Endothelial cell of umbilical vein (primary cell): ENCODE measurements around the gene DRC7. TPM values are rescaled to one million over a fixed set of nuclear protein-coding genes. Genes with fewer than 3 reads are reported as not detected.

ENCODE experiments used
- BruUV-seq: library from RNA; stranded (reverse); fragments of 400-500 nt; replicated peaks from 2 replicates; lab custom pipeline; 2021; lab: Mats Ljungman, UMichigan
- CTCF ChIA-PET: fragments of 300-600, 350-600 bp; sonication (Branson Sonifier 250); formaldehyde crosslinking; loops from one replicate; lab custom pipeline; 2021; ENCODE audit warnings: antibody characterized with exemption, inconsistent platforms; lab: Charles Lee
- POLR2A ChIA-PET: fragments of 300-600, 350-600 bp; sonication (Branson Sonifier 250); formaldehyde crosslinking; loops from one replicate; lab custom pipeline; 2021; ENCODE audit warnings: antibody characterized with exemption, inconsistent platforms; lab: Charles Lee
- DNase-seq: peaks from one replicate; pipeline ENCODE4 v3.0.0-alpha.2; 2011; ENCODE audit warnings: low read depth, low spot score
- FAIRE-seq: peaks from 2 replicates; lab custom pipeline; 2011; peaks lifted over from hg19 to GRCh38; lab: Jason Lieb, UNC
- H2AFZ ChIP-seq: 2 replicates; pipeline ENCODE4 v1.6.0; 2012; ENCODE audit warnings: low read depth, low read length, control low read depth, inconsistent platforms
- H3K27ac ChIP-seq: 2 replicates; pipeline ENCODE4 v1.5.1; 2011; ENCODE audit warnings: low read depth, mild to moderate bottlenecking, control low read depth, low read length, moderate library complexity; ENCODE audit not compliant: insufficient read depth
- H3K27me3 ChIP-seq, 2 experiments: 2 replicates each; pipeline versions ENCODE4 v1.6.0 to v1.6.1; 2011; ENCODE audit warnings: low read length in 2 of 2, mixed read lengths in 1 of 2; ENCODE audit not compliant: control insufficient read depth in 2 of 2, insufficient read depth in 2 of 2
- H3K36me3 ChIP-seq, 2 experiments: 2 replicates in 1 of 2; 3 replicates in 1 of 2; pipeline ENCODE4 v1.5.1; 2011; ENCODE audit warnings: low read length in 2 of 2, mild to moderate bottlenecking in 1 of 2, moderate library complexity in 1 of 2; ENCODE audit not compliant: control insufficient read depth in 2 of 2, insufficient read depth in 2 of 2; ENCODE audit errors: extremely low read depth in 1 of 2
- H3K4me1 ChIP-seq: 3 replicates; pipeline ENCODE4 v1.5.1; 2011; ENCODE audit warnings: mild to moderate bottlenecking, low read length; ENCODE audit not compliant: control insufficient read depth, insufficient read depth; ENCODE audit errors: extremely low read depth
- H3K4me2 ChIP-seq: 2 replicates; pipeline ENCODE4 v1.6.1; 2011; ENCODE audit warnings: low read length, control low read depth, mixed read lengths; ENCODE audit not compliant: insufficient read depth
- H3K4me3 ChIP-seq, 3 experiments: fragments of 200-600 bp in 1 of 3; sonication (generic), shearing (Covaris generic) in 1 of 3; replicated peaks in 1 of 3; 2 replicates each; pipeline ENCODE4 v1.5.1; 2011 to 2016; ENCODE audit warnings: control low read depth in 3 of 3, low read length in 3 of 3, mild to moderate bottlenecking in 2 of 3, inconsistent platforms in 1 of 3, low read depth in 1 of 3, moderate library complexity in 1 of 3; ENCODE audit not compliant: insufficient read depth in 1 of 3
- H3K79me2 ChIP-seq: 2 replicates; pipeline ENCODE4 v1.6.0; 2012; ENCODE audit warnings: low read length, inconsistent platforms; ENCODE audit not compliant: control insufficient read depth, insufficient read depth
- H3K9ac ChIP-seq: replicated peaks from 2 replicates; pipeline ENCODE3; 2011; ENCODE audit warnings: low read length, control low read depth; ENCODE audit not compliant: insufficient read depth; ENCODE audit errors: extremely low read depth
- H3K9me1 ChIP-seq: replicated peaks from 3 replicates; pipeline ENCODE4 v1.6.0; 2011; ENCODE audit warnings: mild to moderate bottlenecking, low read length; ENCODE audit not compliant: control insufficient read depth, insufficient read depth; ENCODE audit errors: extremely low read depth
- H3K9me3 ChIP-seq: replicated peaks from 2 replicates; pipeline ENCODE4 v1.5.1; 2012; ENCODE audit warnings: low read length, inconsistent platforms; ENCODE audit not compliant: control insufficient read depth, insufficient read depth
- H4K20me1 ChIP-seq: replicated peaks from 2 replicates; pipeline ENCODE3; 2011; ENCODE audit warnings: mild to moderate bottlenecking, low read length; ENCODE audit not compliant: control insufficient read depth, insufficient read depth; ENCODE audit errors: extremely low read depth
- EZH2 ChIP-seq: IDR thresholded peaks from 2 replicates; pipeline ENCODE4 v1.6.1; 2012; ENCODE audit warnings: borderline replicate concordance, low read depth, mild to moderate bottlenecking, moderate library complexity, low read length, inconsistent platforms; ENCODE audit not compliant: severe bottlenecking
- FOS ChIP-seq: IDR thresholded peaks from 2 replicates; pipeline ENCODE4 v1.6.1; 2011; ENCODE audit warnings: mild to moderate bottlenecking, low read length, moderate library complexity, borderline replicate concordance; ENCODE audit not compliant: insufficient read depth
- GATA2 ChIP-seq: IDR thresholded peaks from 2 replicates; pipeline ENCODE4 v1.7.0; 2011; ENCODE audit warnings: low read depth, mild to moderate bottlenecking, moderate library complexity, mixed read lengths, low read length; ENCODE audit not compliant: insufficient read length, insufficient read depth
- JUN ChIP-seq: IDR thresholded peaks from 2 replicates; pipeline ENCODE4 v1.6.1; 2011; ENCODE audit warnings: borderline replicate concordance, low read depth; ENCODE audit not compliant: insufficient read length, insufficient read depth
- MYC ChIP-seq: IDR thresholded peaks from one replicate; pipeline ENCODE4 v1.6.1; 2011; ENCODE audit warnings: mild to moderate bottlenecking, low read depth, low read length
- POLR2A ChIP-seq: IDR thresholded peaks from 2 replicates; pipeline ENCODE4 v1.6.1; 2012; ENCODE audit warnings: low read depth, mild to moderate bottlenecking, control low read depth, low read length
- POLR2AphosphoS5 ChIP-seq: IDR thresholded peaks from 2 replicates; pipeline ENCODE4 v1.6.1; 2012; ENCODE audit warnings: low read depth, mild to moderate bottlenecking, control low read depth, low read length, moderate library complexity; ENCODE audit not compliant: insufficient read depth
- dilution Hi-C: fragments of 300-500 bp; cut with MboI; formaldehyde crosslinking; loops from one replicate; pipeline ENCODE4 v1.15.0; 2019; ENCODE audit warnings: low sequenced_read_pairs; ENCODE audit not compliant: extremely low pct_ligation_motif_present
- intact Hi-C: fragments of 100-400 bp; cut with micrococcal nuclease; formaldehyde crosslinking; loops from one replicate; pipeline ENCODE4 v1.10.0; 2022
- polyA plus RNA-seq, 4 experiments: library from polyadenylated mRNA; depleted of rRNA in 3 of 4; stranded (reverse) in 3 of 4; unstranded in 1 of 4; fragments of >200 nt; gene quantifications; 2 replicates each; pipeline versions ENCODE4 v1.2.1 to v1.2.3, GENCODE V29; 2011 to 2012; ENCODE audit warnings: missing spikeins in 1 of 4
- total RNA-seq: library from RNA; stranded (reverse); gene quantifications from 2 replicates; pipeline ENCODE4 v1.2.3, GENCODE V29; 2021
- TF ChIP-seq, protein P1 (sequence below), 2 donors: IDR thresholded peaks; 1 replicate in 1 of 2; 2 replicates in 1 of 2; pipeline ENCODE4 v1.5.1; 2011; ENCODE audit warnings: low read length in 2 of 2, mild to moderate bottlenecking in 2 of 2, moderate library complexity in 2 of 2, control low read depth in 1 of 2, inconsistent platforms in 1 of 2, low read depth in 1 of 2; ENCODE audit not compliant: insufficient read depth in 1 of 2; ENCODE audit errors: extremely low read depth in 1 of 2
- TF ChIP-seq, protein P2 (sequence below): IDR thresholded peaks from 2 replicates; pipeline ENCODE4 v1.6.1; 2011; ENCODE audit not compliant: insufficient read depth, insufficient read length

DRC7 gene
- total and polyA plus RNA-seq, 2 donors (not counting 3 experiments of a cell fraction or from before 2014, with no cell fraction given): 0.13 to 0.77 TPM

DNA sequence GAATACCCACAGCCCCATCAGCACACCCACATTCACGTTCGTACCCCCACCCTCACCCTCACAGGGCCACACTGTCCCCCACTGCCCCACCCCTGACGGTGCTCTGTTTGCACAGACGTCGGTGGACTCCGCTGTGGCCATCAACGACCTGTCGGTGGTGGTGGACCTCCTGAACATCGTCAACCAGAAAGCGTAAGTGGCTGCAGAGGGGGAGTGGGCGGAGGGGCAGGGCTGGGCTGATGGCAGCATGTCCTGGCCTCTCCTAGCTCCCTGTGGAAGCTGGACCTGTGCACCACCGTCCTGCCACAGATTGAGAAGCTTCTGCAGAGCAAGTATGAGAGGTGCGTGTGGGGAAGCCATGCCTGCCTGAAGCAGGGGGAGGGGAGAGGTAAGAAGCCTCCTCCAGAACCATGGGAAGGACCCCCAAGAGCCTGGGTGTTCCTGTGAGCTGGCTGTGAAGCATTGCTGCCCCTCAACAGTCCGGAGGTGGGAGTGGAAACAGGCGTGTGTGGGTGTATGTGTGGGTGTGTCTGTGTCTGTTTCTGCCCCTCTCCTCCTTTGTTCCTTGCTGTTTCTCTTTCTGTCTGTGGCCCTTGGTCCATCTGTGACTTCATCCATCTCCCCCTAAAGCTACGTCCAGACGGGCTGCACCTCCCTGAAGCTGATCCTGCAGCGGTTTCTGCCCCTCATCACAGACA is 61.3 kb downstream of the DRC7 start:
- no peak for TF ChIP-seq FOS
- TF ChIP-seq, protein P1, sequence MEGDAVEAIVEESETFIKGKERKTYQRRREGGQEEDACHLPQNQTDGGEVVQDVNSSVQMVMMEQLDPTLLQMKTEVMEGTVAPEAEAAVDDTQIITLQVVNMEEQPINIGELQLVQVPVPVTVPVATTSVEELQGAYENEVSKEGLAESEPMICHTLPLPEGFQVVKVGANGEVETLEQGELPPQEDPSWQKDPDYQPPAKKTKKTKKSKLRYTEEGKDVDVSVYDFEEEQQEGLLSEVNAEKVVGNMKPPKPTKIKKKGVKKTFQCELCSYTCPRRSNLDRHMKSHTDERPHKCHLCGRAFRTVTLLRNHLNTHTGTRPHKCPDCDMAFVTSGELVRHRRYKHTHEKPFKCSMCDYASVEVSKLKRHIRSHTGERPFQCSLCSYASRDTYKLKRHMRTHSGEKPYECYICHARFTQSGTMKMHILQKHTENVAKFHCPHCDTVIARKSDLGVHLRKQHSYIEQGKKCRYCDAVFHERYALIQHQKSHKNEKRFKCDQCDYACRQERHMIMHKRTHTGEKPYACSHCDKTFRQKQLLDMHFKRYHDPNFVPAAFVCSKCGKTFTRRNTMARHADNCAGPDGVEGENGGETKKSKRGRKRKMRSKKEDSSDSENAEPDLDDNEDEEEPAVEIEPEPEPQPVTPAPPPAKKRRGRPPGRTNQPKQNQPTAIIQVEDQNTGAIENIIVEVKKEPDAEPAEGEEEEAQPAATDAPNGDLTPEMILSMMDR (IDR thresholded peaks at IDR 0.05; ENCODE audit: extremely low read depth in 1 of 2, insufficient read depth in 1 of 2, low read depth in 1 of 2, low read length in 2 of 2): no peak
- TF ChIP-seq JUN: no peak
- no peak for TF ChIP-seq EZH2
- no peak for TF ChIP-seq GATA2
- TF ChIP-seq, protein P2, sequence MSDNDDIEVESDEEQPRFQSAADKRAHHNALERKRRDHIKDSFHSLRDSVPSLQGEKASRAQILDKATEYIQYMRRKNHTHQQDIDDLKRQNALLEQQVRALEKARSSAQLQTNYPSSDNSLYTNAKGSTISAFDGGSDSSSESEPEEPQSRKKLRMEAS: no peak
- no peak for TF ChIP-seq POLR2AphosphoS5
- no peak for TF ChIP-seq POLR2A
- TF ChIP-seq MYC: no peak

More for the DNA sequence above, 61.3 kb downstream of the DRC7 start:
- DNase-seq: no peak
- Histone ChIP-seq H3K36me3 (peaks cover 0 to 40% of the 10 kb centered on the region in 2 experiments), H3K9me3 (no peaks in the 10 kb centered on the region), H3K4me2 (no peak overlapping the region), H3K27me3 (no peaks in the 10 kb centered on the region), H3K27ac (no peak overlapping the region), H3K4me1 (no peaks in the 10 kb centered on the region), H3K79me2 (no peaks in the 10 kb centered on the region), H3K9ac (no peak overlapping the region), H3K4me3 (no peak overlapping the region), H4K20me1 (no peaks in the 10 kb centered on the region), H3K9me1 (no peaks in the 10 kb centered on the region), H2AFZ (no peak overlapping the region)
- ChIA-PET CTCF (interaction anchor here (1.0 to 2.8 kb wide), 11 partner anchors 12 to 245 kb away, joined by 3 to 45 read pairs (median 7); partner anchors contain the start of genes USB1 and ZNF319), POLR2A (no interaction called here)
- dilution Hi-C loops: no loop called here
- BruUV-seq: no TSS peak
- intact Hi-C loops: no loop called here
- FAIRE-seq: no peak
